ENCODE data around the gene SLC43A2. TPM values are rescaled to one million over a fixed set of nuclear protein-coding genes. Genes with fewer than 3 reads are reported as not detected.

The SLC43A2 gene
- total and polyA plus RNA-seq, 4 donors = 0.63 to 7.9 (median 4.7) TPM

GRCh38 chr17:1552932-1553331, 75.7 kb downstream of the SLC43A2 start:
- Histone ChIP-seq H3K4me1 (ENCODE audit: control insufficient read depth in 4 of 4, insufficient read depth in 4 of 4, low read length in 3 of 4) (peaks cover 7 to 29% (median 24%) of the 10 kb centered on the region in 4 donors), H3K27ac (ENCODE audit: low read depth in 1 of 2, low read length in 2 of 2) (no peak overlapping the region), H3K36me3 (ENCODE audit: control insufficient read depth in 4 of 4, insufficient read depth in 3 of 4, low read depth in 1 of 4, low read length in 3 of 4) (peaks cover 8 to 20% (median 16%) of the 10 kb centered on the region in 4 donors), H3K9me3 (ENCODE audit: control insufficient read depth in 4 of 4, low read length in 3 of 4) (no peaks in the 10 kb centered on the region), H3K4me3 (ENCODE audit: low read depth in 1 of 3, low read length in 3 of 3) (no peak overlapping the region), H3K9ac (ENCODE audit: low read depth in 1 of 2, low read length in 2 of 2) (no peak overlapping the region), H3K27me3 (ENCODE audit: control insufficient read depth in 4 of 4, insufficient read depth in 4 of 4, low read length in 3 of 4) (no peaks in the 10 kb centered on the region)
- 94% methylated on average over 11 of the region's 11 CpGs for WGBS
- DNase-seq (ENCODE audit: low spot score) = no peak
- TF ChIP-seq GABPA (IDR thresholded peaks at IDR 0.05 in 1 of 2, conservative IDR thresholded peaks at IDR 0.05 in 1 of 2) = no peak
- no peak for TF ChIP-seq REST (IDR thresholded peaks at IDR 0.05)
- TF ChIP-seq NR2F2 (IDR thresholded peaks at IDR 0.05) = no peak
- no peak for TF ChIP-seq ZBTB33 (IDR thresholded peaks at IDR 0.05)
- no peak for TF ChIP-seq ATF3 (IDR thresholded peaks at IDR 0.05)
- TF ChIP-seq MAX (IDR thresholded peaks at IDR 0.05) = no peak
- no peak for TF ChIP-seq FOXA2 (IDR thresholded peaks at IDR 0.05)
- no peak for TF ChIP-seq RAD21 (IDR thresholded peaks at IDR 0.05)
- no peak for TF ChIP-seq TAF1 (conservative IDR thresholded peaks at IDR 0.05)
- TF ChIP-seq EGR1 (IDR thresholded peaks at IDR 0.05; ENCODE audit: low read depth in 2 of 2) = no peak
- TF ChIP-seq RXRA (IDR thresholded peaks at IDR 0.05) = no peak
- TF ChIP-seq HNF4A (conservative IDR thresholded peaks at IDR 0.05) = no peak
- TF ChIP-seq JUND (IDR thresholded peaks at IDR 0.05) = no peak
- no peak for TF ChIP-seq CTCF (IDR thresholded peaks at IDR 0.05; ENCODE audit: low read depth, low read length, missing input control)
- no peak for TF ChIP-seq FOXA1 (IDR thresholded peaks at IDR 0.05)
- TF ChIP-seq SP1 (IDR thresholded peaks at IDR 0.05) = no peak
- no peak for TF ChIP-seq YY1 (IDR thresholded peaks at IDR 0.05)
- no peak for TF ChIP-seq HNF4G (IDR thresholded peaks at IDR 0.05)

Data from liver (tissue), 9 donors.